ENCODE measurements around the gene GPC6.

- TF ChIP-seq CTCF (IDR thresholded peaks at IDR 0.05), result no peak
- TF ChIP-seq EZH2 (IDR thresholded peaks at IDR 0.05; ENCODE audit: borderline replicate concordance, insufficient read depth, low read depth, low read length, poor library complexity, severe bottlenecking), result no peak
Measured at GRCh38 chr13:93903909-93904308, 677.3 kb downstream of the GPC6 start.

All from B cell (primary cell).